ENCODE data around the gene OR2H2.

DNA sequence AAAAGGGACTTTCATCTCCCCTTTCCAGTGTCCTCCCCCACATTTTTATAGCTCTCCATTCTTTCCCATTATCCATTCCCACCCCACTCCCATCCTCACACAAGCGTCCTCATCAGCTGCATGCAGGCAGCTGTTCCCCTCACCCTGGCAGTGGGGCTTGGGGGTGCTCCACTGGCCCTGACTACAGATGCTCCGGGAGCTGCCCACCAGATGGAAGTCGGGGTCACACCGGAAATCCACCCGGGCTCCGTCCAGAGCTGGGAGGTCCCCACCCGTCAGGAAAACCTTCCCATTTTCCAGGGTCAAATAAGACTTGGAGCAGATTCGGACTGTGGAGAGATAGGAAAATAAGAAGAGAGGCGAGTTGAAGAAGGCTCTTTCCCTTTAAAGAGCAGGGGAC is 45.4 kb downstream of the OR2H2 start:
- TF ChIP-seq, protein P1, sequence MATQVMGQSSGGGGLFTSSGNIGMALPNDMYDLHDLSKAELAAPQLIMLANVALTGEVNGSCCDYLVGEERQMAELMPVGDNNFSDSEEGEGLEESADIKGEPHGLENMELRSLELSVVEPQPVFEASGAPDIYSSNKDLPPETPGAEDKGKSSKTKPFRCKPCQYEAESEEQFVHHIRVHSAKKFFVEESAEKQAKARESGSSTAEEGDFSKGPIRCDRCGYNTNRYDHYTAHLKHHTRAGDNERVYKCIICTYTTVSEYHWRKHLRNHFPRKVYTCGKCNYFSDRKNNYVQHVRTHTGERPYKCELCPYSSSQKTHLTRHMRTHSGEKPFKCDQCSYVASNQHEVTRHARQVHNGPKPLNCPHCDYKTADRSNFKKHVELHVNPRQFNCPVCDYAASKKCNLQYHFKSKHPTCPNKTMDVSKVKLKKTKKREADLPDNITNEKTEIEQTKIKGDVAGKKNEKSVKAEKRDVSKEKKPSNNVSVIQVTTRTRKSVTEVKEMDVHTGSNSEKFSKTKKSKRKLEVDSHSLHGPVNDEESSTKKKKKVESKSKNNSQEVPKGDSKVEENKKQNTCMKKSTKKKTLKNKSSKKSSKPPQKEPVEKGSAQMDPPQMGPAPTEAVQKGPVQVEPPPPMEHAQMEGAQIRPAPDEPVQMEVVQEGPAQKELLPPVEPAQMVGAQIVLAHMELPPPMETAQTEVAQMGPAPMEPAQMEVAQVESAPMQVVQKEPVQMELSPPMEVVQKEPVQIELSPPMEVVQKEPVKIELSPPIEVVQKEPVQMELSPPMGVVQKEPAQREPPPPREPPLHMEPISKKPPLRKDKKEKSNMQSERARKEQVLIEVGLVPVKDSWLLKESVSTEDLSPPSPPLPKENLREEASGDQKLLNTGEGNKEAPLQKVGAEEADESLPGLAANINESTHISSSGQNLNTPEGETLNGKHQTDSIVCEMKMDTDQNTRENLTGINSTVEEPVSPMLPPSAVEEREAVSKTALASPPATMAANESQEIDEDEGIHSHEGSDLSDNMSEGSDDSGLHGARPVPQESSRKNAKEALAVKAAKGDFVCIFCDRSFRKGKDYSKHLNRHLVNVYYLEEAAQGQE (IDR thresholded peaks at IDR 0.05; ENCODE audit: low read depth): no peak
- TF ChIP-seq EP300 (IDR thresholded peaks at IDR 0.05; ENCODE audit: borderline replicate concordance) (no peak), EGR1 (IDR thresholded peaks at IDR 0.05) (no peak), CREB1 (IDR thresholded peaks at IDR 0.05; ENCODE audit: low read depth) (no peak), NFIC (IDR thresholded peaks at IDR 0.05) (no peak), TAF1 (IDR thresholded peaks at IDR 0.05; ENCODE audit: low read depth) (no peak), TCF12 (IDR thresholded peaks at IDR 0.05; ENCODE audit: low read depth) (no peak), RAD21 (IDR thresholded peaks at IDR 0.05; ENCODE audit: low read depth) (no peak), YY1 (IDR thresholded peaks at IDR 0.05; ENCODE audit: low read depth) (no peak)
- TF ChIP-seq, protein P2, sequence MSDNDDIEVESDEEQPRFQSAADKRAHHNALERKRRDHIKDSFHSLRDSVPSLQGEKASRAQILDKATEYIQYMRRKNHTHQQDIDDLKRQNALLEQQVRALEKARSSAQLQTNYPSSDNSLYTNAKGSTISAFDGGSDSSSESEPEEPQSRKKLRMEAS (IDR thresholded peaks at IDR 0.05): no peak
